Stimulated activated CD8-positive, alpha-beta memory T cell treated with anti-CD3 and anti-CD28 coated beads, Interleukin-2, amount 100 ng/mL, for 48 hours (primary cell): ENCODE measurements around the gene CPSF3.

Experiments
- DNase-seq, 2 donors: peaks; one replicate each; pipeline ENCODE4 v3.0.0-alpha.2; 2020; ENCODE audit warnings: low read depth in 2 of 2

Gene CPSF3

GRCh38 chr2:9423100-9423921 lies at the start of gene CPSF3, which contains the start of gene ITGB1BP1:
Gene CPSF3, plus strand, starts transcription at chr2:9423654. Its CDS starts 120 bp downstream, at chr2:9423774.
Gene ITGB1BP1, minus strand, starts transcription at chr2:9423528. Its CDS starts 4,831 bp downstream, at chr2:9418697.
- DNase-seq: peak; percentile 96 to 97

DNA sequence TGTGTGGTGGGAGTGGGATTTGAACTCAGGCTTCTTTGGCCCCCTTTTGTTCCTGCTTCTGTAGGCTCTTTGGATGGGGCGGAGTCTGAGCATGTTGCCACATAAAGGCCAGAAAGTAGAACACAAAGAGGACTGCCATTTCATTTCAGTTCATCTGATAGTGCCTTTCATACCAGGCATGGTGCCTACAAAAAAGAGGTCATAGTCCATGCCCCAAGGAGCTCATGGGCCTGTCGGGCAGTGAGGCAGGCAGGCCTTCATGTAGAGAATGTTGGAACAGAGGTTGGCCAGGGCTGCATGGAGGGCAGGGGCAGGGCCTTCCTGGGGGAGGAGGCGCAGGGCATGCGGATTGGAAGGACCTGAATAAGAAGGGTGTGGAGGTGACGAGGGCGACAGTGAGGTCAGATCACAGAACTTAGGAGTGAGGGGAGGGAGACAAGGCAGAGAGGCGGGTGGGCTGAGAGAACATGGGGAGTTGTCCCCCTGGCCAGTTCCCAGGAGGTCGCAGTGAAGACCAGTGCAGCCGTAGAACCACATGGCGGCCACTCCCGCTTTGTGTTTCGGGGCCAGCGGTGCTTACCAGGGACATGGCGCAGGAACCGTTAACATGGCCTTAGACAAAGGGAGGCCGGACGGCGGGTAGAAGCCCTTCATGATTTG lies 49.3 kb upstream of the CPSF3 start:
- DNase-seq: no peak

DNA sequence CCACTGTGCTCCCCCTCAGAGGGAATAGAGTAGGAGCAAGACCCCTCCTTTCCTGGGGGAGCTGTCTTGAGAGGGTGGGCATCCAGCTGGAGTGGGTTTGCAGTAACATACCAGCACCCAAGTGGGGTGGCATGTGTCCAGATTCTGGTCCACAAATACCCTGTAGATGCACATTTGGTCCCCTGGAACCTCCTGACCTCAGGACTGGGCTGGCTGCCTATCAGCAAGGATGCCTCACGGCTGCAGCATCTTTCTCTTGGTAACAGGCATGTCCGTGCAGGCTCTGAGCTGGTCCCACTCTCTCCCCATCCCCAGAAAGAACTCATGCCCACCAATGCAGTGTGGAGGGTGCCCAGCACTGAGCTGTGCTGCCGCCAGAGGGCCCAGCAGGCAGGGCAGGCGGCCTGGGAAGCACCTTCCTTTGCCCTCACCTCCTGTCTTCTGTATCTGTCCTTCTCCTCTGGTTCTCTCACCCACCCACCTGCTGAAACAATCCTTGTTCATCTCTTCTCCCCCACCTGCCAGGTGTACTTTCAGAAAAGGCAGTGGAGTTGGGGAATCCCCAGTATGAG lies 47.5 kb upstream of the CPSF3 start:
- DNase-seq: no peak

- DNase-seq: no peak
Observed at GRCh38 chr2:9377461-9378097, 45.9 kb upstream of the CPSF3 start.

GRCh38 chr2:9378433-9379390 lies 44.7 kb upstream of the CPSF3 start:
- DNase-seq: no peak

DNA sequence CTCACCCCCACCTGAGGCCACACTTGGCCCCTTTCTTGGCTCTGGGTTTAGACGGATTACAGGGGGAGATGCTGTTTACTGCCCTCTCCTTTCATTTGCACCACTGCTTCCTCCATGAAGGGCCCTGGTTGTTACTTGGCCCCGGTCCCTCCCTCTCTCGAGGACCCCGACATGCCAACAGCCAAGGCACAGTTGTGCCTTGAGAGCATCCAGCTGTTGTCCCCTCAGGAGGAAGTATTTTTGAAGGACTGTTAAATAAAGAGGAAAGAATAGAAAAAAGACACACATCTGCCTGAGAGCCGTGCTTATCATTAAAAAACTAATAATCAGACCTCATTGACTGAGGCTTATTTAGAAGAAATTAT lies 44.1 kb upstream of the CPSF3 start:
- no peak for DNase-seq

DNA sequence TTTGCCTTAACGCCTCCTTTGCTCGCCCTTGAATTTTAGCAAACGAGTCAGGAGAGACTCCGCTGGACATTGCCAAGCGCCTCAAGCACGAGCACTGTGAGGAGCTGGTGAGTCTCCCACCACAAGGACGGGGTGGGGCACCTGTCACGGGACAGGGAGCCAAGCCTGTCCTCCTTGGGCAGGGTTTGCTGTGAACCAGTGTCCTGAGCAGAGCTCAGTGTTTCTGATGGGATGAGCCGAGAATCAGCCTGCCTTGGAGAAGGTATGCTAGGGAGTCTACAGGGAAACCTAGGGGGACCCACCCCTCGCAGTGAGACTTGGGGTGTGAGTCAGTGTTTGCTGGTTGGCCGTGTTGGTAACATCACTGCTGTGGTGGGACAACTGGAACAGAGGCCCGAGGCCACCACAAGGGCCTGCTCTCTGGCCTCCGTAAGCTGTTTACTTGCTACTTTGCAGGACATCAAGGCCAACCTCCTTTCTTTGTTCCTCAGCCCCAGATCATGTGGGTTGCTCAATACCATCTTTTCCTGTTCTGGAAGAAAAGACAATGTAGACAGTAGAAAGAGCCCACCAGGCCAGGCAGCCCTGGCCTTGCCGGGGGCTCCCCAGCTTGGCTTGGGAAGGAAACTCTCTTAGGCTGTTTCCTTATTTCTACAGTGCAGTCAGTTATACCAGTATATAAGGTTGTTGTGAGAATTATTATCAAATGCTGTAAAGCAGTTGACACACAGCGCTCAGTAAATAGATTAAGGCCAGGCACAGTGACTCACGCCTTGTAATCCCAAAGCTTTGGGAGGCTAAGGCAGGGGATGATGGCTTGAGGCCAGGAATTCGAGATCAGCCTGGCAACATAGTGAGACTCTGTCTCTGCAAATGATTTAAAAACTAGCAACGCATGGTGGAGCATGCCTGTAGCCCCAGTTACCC lies 42.5 kb upstream of the CPSF3 start:
- DNase-seq: no peak

GRCh38 chr2:9382604-9383235 lies 40.7 kb upstream of the CPSF3 start:
- no peak for DNase-seq

DNA sequence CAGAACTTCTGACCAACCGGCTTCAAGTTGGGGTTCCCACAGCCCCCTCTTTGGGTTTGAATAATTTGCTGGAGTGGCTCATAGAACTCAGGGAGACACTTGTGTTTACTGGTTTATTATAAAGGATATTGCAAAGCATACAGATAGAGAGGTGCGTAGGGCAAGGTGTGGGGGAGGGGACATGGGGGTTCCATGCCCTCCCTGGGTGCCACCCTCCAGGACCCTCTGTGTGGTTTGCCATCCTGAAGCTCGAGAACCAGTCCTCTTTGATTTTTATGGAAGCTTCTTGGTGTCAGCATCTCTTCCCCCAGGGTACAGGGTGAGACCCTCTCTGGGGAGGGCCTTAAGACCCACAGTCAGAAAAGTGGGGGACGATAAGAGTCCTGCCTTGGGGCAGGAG lies 38.9 kb upstream of the CPSF3 start:
- no peak for DNase-seq

GRCh38 chr2:9385841-9386240 lies 37.6 kb upstream of the CPSF3 start:
- no peak for DNase-seq

DNA sequence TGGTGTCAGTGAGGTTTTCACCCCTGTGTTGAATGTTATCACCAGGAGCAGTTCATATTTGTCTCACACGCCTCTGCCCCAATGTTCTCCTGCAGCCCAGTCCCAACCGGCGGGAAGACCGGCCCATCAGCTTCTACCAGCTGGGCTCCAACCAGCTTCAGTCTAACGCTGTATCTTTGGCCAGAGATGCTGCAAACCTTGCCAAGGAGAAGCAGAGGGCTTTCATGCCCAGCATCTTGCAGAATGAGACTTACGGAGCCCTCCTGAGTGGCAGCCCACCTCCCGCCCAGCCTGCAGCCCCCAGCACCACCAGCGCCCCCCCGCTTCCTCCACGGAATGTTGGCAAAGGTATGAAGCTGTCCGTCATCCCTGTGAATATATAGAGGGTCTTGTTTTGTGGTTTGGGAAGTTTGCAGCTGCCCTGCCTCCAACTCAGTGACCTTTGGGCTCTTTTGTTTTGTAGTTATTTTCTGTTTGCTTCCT lies 35.2 kb upstream of the CPSF3 start:
- no peak for DNase-seq

DNA sequence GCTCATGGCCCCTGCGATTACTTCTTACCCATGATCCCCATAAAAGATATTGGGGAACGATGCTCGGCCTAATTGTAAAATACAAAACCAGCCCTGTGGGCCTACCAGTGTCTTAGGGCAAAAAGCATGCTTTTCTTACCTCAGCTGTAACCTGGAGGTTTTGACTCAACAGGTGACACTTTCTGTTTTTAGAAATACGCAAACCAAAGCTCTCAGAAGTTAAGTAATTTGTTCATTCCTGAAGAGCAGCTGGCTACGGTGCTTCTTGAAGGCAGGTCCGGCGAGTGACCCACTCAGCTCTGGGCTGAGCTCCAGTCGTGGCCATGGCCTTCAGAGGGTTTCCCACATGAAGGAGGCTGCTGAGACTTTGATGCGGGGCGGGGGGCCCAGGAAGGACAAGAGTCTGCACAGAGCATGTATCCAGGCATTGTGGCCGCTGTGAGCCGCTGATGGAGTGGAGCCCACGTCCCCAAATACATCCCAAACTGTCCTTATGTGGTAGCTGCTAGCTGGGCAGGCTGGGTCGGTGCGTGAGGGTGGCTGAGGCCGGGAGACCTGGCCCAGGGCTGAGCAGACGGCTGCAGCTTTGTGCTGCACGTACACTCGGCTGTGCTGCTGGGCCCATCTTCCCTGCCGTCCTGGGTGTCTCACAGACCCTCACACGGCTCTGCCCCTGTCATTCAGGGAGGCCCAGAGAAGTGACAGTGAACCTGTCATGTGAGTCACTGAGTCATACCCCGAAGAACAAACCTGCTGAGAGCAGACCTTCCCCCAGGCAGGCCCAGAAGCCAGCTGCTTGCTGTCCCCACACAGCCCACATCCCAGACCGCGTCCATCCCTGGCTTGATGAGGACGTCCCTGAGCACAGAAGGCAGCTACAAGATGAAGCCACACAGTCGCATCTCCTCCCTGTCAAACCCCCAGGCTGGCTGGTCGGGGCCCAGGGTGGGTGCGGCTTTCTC lies 34.2 kb upstream of the CPSF3 start:
- no peak for DNase-seq

DNA sequence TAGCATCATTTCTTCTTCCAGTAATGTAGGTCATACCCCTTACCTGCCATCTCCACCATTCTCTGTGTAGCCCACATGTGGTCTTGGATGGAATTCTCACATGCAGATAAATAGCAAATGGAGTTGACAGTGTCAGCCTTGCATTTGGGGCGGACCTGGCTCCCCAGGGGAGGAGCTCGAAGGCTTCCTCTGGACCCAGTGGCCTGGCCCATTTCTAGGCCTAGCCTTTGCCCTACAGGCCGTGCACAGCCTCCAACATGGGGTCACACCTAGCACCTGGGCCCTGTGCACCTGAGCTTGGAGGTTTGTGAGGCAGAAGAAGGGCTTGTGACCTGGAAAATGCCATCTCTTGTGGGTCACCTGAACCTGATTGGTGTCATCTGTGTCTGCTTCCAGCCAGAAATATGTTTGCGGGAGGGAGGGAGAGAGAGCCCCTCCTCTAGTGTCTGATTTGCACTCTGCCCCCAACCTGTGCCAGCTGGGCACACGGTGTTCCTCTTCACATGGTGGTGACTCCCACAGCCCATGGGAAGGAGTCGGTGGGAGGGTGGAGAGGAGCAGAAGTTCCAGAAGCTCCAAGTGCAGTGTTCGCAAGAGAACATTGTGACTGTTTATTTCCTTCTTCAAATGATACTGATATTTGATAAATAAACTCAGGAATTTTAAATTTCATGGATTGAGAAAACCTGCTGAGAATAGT lies 33.2 kb upstream of the CPSF3 start:
- DNase-seq: no peak

DNA sequence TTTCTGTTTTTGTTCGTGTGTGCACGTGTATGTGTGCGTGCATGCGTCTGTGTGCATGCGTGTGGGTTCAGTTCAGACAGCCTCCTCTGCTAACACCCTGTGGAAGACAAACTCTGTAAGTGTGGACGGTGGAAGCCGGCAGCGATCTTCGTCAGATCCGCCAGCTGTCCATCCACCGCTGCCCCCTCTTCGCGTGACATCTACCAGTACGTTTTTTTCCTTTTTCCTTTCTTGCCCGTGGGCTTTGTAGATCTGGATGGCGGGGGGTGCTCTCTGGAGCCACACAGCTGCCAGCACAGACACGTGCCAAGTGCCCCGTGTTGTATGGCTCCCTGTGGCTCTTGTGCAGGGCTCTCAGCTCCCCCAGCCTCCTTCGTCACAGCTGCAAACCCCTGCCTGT lies 32.5 kb upstream of the CPSF3 start:
- no peak for DNase-seq

GRCh38 chr2:9391961-9392720 lies 31.3 kb upstream of the CPSF3 start:
- DNase-seq: no peak

- DNase-seq: no peak
Observed at GRCh38 chr2:9392898-9393765, 30.3 kb upstream of the CPSF3 start.
